IPS DF 19.7 (cell line): ENCODE measurements around the gene PRUNE2.

Experiments
- DNase-seq: peaks from one replicate; pipeline ENCODE4 v3.0.0-alpha.2; 2013; ENCODE audit warnings: low read depth, low spot score

Gene PRUNE2

GRCh38 chr9:76626141-76626540 lies 279.8 kb downstream of the PRUNE2 start:
- DNase-seq: no peak

DNA sequence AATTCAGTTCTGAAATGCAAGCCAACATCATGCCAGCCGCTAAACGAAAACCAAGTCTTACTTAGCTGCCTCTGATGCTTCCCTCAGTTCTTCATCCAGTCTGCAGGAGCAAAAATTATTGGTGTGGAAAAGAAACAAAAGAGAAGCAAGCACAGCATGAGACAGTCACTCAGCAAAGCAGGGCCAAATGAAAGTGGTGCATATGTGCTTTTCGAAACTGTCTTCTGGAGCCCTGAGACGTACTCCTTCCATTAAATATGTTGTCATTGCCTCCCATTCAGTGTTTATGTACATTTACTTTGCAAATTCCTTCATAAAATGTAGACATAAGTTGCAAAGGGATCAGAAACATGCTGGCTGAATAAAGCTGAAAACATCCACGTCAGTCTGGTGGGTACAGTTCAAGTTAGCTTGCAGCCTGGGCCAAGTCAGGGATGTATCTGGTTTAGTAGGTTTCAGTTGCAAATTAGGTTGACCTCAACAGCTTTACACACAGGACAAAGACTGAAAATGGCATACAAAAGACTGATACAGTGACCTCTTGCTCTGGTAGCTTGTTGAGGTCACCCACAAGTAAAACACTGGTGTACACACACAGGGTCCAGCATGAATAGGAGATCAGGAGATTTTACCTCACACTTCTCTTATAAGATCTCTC lies 281.4 kb downstream of the PRUNE2 start:
- no peak for DNase-seq

- DNase-seq: no peak
Measured at GRCh38 chr9:76620996-76621395, 284.9 kb downstream of the PRUNE2 start.

DNA sequence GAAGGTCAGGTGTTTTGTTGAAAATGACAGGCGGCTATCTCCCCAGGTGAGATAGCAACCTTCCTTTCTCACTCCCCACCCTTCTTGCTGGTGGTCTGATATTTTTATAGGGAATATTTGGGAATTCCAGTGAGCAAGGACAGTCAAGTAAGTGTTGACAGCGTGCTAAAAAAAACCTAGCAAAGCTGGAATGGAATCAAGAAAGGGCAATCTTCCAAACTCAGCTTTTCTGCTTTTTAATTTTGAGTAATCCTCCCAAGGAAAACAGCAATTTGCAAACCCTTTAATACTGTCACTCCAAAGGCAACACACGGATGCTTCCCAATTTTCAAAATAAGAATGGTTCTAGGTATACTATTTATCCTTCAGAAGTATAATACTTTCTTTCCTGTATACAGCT lies 285.3 kb downstream of the PRUNE2 start:
- DNase-seq: no peak

DNA sequence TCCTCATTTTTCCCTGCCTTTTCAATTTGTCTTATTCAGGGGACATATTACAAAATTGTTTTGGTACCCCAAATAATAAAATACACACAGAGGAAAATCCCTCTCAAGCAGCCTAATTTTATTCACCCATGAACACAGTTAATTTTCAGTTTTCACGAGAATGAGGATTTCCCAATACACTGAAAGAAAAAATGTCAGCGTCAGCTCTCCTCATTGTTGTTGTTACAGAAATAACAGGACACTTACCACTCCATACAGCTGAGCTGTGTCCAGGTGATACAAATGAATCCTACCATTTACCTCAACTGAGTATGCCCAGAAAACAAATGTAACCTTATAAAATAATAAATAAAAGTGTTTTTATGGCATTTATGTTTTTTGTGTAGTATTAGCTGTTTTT lies 286.3 kb downstream of the PRUNE2 start:
- no peak for DNase-seq

DNA sequence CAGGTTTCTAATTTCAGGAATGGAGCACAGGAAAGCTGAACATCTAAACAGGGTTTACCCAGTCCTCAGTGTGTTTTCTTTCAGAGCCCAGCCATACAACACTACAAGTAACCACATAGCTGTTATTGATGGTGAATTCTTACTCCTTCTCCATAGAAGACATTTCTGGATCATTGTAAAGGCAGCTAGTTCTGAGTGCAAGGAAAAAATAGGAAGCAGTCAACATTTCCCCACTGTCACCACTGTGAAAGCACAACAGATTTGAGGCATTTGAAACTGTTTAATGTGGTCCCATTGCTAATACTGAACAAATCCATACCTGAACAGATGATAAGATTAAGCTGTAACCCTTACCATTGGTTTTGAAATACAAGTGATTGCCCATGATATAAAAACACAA lies 286.7 kb downstream of the PRUNE2 start:
- no peak for DNase-seq

DNA sequence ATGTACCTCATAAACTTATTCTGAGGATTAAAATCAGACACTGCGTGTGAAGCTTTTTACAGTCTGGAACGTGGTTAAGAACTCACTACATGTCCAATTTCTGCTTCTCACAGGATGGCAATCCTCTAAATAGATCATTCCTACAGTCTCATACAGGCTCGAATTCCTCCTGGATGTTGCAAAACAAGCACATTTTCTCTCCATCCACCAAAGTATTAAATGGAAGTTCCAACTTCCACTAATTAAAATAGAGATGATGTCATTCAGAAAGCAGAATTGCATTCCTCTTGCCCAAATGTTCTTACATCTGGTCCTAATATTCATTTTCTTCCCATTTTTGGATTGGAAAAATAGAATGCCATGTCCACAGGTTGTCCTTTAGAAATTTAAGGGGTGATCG lies 287.2 kb downstream of the PRUNE2 start:
- no peak for DNase-seq

DNA sequence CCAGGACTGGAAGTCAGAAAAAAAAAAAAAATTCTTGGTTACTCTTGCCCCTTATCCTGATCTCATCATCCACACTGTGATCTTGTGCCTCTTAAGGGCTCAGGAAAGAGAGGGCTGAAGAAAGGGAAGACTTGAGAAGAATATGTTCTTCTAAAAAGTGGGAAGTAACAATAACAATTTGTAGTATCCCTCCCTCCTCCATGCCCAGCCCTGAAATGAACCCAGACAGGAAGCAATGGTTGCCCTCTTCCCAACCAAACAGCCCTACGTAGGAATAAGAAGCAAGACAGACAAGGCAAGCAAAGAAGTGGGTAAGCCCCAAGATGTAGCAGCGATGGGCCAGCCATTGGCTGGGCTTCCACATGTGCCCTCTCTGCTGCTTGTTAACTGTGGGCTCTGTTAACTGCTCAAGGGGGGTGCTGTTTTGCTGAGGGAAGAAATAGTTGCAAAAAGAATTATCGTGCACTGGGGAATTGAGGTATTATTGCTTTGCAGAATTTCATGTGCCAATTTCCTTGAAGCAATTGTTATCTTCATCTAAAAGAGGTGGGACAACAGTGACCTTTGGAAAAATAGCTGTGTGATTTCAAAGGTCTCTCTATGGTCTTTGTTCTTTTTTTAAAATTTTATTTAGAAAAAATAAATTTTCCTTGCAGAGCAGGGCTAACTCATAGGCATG lies 288.3 kb downstream of the PRUNE2 start:
- DNase-seq: no peak

GRCh38 chr9:76616780-76617179 lies 289.1 kb downstream of the PRUNE2 start:
- no peak for DNase-seq

DNA sequence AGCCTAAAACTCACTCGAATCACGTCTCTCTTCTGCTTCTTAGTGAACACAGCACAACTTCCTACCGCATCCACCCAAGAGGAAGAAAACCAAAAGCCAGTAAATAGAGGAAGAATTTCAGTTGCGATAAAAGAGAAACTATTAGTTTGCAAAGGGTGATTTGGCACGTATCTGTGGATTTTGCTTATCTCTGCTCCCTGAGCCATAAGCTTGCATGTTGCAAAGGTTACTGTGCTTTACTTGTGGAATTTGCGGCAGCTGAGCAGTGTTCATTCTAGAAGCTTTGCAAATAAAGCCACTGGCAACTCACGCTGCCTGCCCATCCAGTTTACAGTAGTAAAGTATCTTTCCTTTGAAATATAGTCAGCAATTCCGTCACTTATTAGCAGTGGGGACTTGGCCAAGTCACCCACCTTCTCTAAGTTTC lies 290.7 kb downstream of the PRUNE2 start:
- no peak for DNase-seq

DNA sequence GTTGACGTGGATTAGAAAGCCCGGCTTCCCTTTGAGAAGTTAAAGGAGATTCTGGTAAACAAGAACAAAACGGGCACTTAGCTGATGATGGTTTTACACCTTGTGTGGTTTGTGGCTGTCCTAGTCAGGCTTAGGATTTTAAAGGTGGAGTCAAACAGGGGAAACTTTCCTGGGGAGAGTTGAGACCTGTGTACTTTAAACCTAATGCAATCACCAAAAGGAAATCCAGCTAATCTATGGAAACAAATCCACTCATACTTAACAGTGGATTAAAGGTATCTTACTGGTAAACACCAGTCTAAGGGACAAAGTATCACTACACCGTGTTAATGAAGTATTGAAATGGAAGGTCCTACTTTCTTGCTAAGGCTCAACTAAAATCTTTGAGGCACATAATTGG lies 291.9 kb downstream of the PRUNE2 start:
- no peak for DNase-seq

DNA sequence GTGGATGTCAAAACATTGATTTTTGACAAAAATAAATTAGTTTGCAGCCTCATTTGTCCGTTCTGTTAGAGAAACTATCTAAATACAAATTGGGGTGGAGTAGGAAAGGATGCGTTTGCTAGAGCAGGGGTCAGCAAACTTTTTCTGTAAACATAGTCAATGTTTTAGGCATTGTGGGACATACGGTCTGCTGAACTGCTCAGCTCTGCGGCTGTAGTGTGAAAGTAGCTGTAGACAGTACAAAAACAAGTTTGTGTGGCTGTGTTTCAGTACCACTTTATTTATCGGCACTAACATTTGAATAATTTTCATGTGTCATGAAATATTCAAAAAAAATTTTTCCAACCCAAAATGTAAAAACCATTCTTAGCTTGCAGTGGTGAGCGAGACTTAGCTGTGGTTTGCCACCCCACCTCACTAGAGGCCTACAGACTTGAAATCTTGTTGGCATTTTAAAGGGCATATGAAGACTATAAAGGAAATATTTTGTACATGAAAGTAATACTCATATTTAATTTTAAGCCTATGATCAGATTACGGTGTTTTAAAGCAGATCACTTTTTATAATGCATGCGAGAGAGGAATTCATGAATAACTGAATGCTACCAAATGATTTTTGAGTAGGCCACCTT lies 292.6 kb downstream of the PRUNE2 start:
- DNase-seq: no peak

DNA sequence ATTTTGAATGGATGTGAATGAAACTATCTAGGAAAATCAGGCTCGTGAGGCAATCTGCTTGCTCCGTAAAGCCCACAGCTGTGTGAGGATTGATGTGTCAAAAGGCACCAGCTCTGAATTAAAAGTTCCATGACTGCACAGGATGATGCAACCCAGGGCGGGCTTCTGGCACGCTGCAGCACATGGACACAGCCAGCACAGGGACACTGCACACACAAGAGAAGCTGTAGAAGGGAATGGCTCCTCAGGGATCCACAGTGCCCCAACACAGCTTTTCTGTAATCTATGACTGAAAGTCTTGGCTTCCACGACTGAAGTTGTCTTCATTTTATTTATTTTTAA lies 295.9 kb downstream of the PRUNE2 start:
- DNase-seq: no peak

DNA sequence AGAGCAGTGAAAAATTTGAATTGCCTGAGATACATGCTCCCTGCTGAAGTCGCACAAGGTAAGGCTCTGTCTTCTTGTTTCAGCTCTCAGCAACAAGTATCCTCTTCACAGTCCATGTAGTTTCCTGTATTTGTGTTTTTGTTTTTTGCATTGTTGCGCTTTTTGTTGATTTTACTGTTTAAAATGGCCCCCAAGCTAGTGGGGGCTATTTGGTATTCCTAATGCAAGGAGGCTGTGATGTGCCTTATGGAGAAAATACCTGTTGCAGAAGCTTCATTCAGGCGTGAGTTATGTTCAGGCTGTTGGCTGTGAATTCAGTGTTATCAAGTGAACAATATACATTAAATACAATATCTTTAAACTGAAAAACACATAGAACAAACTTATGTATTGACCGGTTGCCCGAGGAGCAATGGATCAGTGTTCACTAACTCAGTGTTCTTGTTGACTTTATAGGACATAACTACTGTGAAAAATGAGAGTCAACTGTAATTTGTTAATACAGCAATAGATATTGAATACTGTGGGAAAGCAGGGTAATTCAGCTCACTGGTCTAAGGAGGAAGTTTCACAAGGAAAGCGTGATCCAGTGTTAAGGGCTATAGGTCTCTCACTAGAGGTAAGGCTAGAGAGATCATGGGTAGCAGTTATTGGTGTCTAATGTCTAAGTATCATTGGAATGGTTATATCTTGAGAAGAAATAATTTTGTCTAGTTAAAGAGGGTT lies 296.5 kb downstream of the PRUNE2 start:
- DNase-seq: no peak

DNA sequence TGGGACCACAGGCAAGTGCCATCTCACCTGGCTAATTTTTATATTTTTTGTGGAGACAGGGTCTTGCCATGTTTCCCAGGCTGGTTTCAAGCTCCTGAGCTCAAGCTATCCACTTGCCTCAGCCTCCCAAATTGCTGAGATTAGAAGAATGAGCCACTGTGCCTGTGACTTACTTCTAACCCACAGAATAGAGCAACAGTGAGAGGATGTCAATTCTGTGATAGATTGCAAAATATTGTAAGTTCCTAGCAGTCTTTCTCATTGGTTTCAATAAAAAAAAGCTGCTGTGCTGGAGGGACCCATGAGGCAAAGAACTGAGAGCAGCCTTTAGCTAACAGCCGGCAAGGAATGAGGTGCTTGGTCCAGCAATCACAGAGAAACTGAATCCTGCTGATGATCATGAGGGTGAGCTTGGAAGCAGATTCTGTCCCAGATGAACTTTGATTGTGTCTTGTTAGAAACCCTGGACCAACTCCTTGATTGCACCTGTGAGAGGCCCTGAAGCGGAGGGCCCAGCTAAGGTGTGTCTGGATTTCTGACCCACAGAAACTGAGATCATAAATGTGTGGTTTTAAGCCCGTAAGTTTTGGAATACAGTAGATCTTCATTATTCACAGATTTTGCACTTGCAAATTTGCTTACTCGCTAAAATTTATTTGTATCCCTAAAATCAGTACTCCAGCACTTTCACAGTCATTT lies 297.2 kb downstream of the PRUNE2 start:
- DNase-seq: no peak

GRCh38 chr9:76607730-76608436 lies 298.0 kb downstream of the PRUNE2 start:
- DNase-seq: no peak

GRCh38 chr9:76605321-76605900 lies 300.5 kb downstream of the PRUNE2 start:
- DNase-seq: no peak

DNA sequence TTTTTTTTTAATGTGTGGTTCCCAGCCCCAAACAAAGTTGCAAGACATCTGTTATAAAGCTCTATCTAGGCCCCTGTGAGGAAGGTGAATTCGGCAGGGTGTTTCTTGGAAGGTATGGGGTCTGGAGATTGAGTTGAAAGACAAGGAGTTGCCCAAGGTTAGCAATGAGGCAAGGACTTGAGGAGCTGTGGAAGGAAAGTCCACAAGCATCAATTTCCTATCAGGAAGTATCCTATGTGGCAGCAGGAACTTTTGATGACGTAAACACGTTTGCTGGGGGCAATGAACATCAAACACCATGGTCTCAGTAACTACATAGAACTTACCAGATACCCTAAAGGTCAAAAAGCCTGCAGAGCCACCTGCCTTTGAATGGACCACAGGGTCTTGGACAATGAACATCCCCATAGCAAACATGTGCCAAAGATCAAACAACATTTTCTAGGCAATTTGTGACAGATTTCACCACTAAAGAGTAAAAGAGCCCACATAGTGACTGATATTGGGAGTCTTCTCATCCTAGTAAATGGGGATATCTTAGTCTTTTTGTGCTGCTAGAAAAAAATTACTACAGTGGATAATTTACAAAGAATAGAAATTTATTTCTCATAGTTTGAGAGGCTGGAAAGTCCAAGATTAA lies 301.9 kb downstream of the PRUNE2 start:
- no peak for DNase-seq

- no peak for DNase-seq
Measured at GRCh38 chr9:76603448-76603895, 302.4 kb downstream of the PRUNE2 start.

DNA sequence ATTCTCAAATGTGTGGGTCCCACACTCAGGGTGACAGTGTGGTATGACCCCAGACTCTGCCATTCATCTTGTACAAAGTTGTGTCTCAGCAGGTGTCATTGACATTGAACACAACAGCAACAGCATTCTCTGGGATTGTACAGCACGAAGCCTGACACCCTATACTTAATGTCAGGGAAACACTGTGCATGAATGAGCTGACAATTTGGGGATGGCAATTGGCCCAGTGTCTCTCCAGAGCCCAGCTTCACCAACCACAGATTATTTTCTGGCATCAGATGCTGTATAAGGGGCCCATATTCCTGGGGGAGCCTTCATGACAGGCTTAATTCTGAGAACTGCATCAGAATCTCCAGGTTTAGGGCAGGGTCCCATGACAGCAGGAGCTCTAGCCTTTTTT lies 303.7 kb downstream of the PRUNE2 start:
- DNase-seq: no peak
